Raji (cell line): ENCODE results near the gene ELF4.

ENCODE experiments used
- POLR2A ChIP-seq: IDR thresholded peaks from 2 replicates; pipeline ENCODE4 v1.6.1; 2011; ENCODE audit warnings: low read depth, low read length, control low read depth; ENCODE audit not compliant: insufficient read depth

The ELF4 gene

GRCh38 chrX:130047416-130047815 is 62.9 kb downstream of the ELF4 start:
- no peak for TF ChIP-seq POLR2A

DNA sequence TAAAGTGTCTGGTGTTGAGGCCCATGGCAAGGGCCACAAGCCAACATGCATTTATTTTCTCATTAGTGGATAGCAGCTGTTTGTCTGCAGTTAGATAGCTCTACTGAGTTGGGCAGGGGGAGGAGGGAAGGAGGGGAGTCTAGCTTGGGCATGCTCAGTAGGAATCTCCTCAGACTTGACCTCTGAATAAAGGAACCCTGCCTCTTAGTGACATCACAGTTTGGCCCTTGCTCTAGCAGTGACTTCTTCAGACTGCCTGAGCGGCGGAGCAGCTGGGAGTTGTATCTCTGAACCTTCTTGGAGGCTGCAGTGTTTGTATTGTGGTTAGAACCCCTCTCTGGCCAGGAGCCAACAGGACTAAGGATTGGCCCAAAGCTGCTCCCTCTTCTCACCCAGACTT is 70.5 kb downstream of the ELF4 start:
- no peak for TF ChIP-seq POLR2A

DNA sequence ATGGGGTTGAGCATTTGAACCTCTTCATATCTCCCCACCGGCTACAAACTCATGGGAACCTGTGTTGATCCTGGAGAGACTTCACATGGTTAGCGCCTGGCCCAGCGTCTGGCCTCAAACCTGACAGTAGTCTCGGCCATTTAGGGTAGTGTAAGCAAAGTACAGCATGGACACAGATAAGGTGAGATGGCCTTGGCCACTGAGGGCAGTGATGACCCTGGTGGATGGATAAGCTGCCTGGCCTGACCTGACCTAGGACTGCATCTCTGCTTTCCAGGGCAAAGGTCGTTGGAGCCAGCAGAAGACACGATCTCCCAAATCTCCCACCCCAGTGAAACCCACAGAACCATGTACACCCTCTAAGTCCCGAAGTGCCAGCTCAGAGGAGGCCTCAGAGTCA is 76.1 kb downstream of the ELF4 start:
- TF ChIP-seq POLR2A: no peak

GRCh38 chrX:130032552-130032951 is 77.7 kb downstream of the ELF4 start:
- TF ChIP-seq POLR2A: no peak

DNA sequence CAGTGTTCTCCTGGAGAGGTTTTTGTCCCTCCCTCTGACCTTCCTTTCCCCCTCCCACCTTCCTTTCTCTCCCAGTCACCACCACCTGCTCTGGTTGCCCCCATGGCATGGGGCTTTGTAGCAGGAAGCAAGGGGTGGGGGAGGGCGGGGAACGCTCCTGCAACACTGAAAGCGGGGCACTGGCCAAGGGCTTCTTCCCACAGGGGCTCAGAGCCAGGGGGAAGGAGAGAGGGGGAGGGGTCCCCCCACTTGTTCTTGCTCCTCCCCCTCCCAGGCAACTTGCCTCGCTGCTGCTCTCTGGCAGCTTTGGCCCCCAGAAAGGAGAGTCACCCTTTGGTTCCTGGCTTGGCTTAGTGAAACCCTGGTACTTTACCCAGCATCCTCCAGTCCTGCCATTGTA is 79.5 kb downstream of the ELF4 start:
- TF ChIP-seq POLR2A: no peak

GRCh38 chrX:130028196-130028595 is 82.1 kb downstream of the ELF4 start:
- no peak for TF ChIP-seq POLR2A

DNA sequence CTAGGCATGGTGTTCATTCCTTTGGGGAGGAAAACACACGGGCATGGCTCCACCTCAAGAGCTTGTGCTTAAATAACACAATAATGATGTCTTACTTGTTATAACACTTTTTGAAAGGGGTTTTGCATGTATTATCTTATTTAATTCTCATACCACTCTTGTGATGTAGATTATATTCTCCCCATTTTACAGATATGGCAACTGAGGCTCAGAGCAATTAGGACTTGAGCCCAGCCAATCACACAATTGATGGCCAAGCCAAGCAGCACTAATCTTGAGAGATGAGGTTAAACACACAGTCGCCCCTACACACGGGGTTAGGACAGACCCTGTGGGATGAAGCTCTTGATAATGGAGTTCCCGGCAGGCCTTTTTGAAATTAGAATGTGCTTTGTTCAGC is 82.7 kb downstream of the ELF4 start:
- no peak for TF ChIP-seq POLR2A

GRCh38 chrX:130025256-130025655 is 85.0 kb downstream of the ELF4 start:
- TF ChIP-seq POLR2A: no peak

- TF ChIP-seq POLR2A: peak; percentile 37; the same call in 1 of the 2 replicates
These were observed 86.2 kb downstream of the ELF4 start for GRCh38 chrX:130024127-130024526.

- TF ChIP-seq POLR2A: no peak
These were observed 89.5 kb downstream of the ELF4 start for GRCh38 chrX:130020661-130021324.

DNA sequence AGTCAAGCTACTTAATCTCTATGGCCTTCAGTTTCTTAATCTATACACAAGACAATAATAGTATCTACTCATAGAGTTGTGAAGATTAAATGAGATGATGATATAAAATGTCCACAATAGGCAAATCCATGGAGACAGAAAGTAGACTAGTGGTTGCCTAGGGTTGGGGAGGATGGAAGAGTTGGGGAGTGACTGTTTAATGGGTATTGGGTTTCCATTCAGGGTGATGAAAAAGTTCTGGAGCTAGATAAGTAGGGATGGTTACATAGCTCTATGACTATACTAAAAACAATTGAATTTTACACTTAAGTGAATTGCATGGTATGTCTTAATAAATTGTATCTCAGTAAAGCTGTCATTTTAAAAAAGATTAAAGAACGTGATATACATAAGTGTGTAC is 92.2 kb downstream of the ELF4 start:
- TF ChIP-seq POLR2A: no peak

DNA sequence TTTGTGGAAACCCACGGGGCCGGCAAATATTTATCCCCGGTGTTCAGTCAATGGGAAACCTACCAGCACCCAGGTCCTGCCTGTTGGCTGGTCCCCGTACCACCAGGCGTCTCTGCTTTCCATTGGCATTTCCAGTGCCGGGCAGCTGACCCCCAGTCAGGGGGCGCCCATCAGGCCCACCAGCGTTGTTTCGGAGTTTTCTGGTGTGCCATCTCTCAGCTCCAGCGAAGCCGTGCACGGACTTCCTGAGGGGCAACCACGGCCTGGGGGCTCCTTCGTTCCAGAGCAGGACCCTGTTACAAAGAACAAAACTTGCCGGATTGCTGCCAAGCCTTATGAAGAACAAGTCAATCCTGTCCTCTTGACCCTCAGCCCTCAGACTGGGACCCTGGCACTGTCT is 95.1 kb downstream of the ELF4 start:
- no peak for TF ChIP-seq POLR2A
